Measurements from ENCODE around the gene NPFFR2. TPM values are rescaled to one million over a fixed set of nuclear protein-coding genes. Genes with fewer than 3 reads are reported as not detected.
"Not testable (repeated sequence)": the region's sequence is repeated elsewhere in the genome, so short reads cannot be mapped to it uniquely, and the experiment has no call there.

NPFFR2 gene
- polyA plus RNA-seq, 2 donors: not detected

- Histone ChIP-seq H3K36me3 (ENCODE audit: control insufficient read depth in 2 of 2, insufficient read depth in 2 of 2, low read length in 1 of 2) (no peaks in the 10 kb centered on the region), H3K9me3 (ENCODE audit: control insufficient read depth in 2 of 2, insufficient read depth in 1 of 2, low read depth in 1 of 2, low read length in 1 of 2) (no peaks in the 10 kb centered on the region), H3K4me3 (ENCODE audit: low read depth in 1 of 2, low read length in 2 of 2) (no peak overlapping the region), H3K27ac (ENCODE audit: low read depth in 2 of 2, low read length in 1 of 2) (no peak overlapping the region), H3K27me3 (ENCODE audit: control insufficient read depth in 1 of 2, insufficient read depth in 2 of 2, low read length in 2 of 2) (no peaks in the 10 kb centered on the region), H3K4me1 (ENCODE audit: control insufficient read depth in 2 of 2, insufficient read depth in 2 of 2, low read length in 1 of 2) (no peaks in the 10 kb centered on the region)
These were observed 120.9 kb downstream of the NPFFR2 start for GRCh38 chr4:72152731-72153130.

GRCh38 chr4:72153634-72154033, 121.8 kb downstream of the NPFFR2 start:
- H3K4me3 ChIP-seq (ENCODE audit: low read depth in 1 of 2, low read length in 2 of 2); H3K36me3 ChIP-seq (ENCODE audit: control insufficient read depth in 2 of 2, insufficient read depth in 2 of 2, low read length in 1 of 2); H3K4me1 ChIP-seq (ENCODE audit: control insufficient read depth in 2 of 2, insufficient read depth in 2 of 2, low read length in 1 of 2); H3K27ac ChIP-seq (ENCODE audit: low read depth in 2 of 2, low read length in 1 of 2); H3K27me3 ChIP-seq (ENCODE audit: control insufficient read depth in 1 of 2, insufficient read depth in 2 of 2, low read length in 2 of 2); H3K9me3 ChIP-seq (ENCODE audit: control insufficient read depth in 2 of 2, insufficient read depth in 1 of 2, low read depth in 1 of 2, low read length in 1 of 2): not testable (repeated sequence)
- WGBS, 2 donors: 57 to 61% methylated on average over 6 to 8 of the region's 8 CpGs

- H3K36me3 ChIP-seq (ENCODE audit: control insufficient read depth in 2 of 2, insufficient read depth in 2 of 2, low read length in 1 of 2); H3K4me1 ChIP-seq (ENCODE audit: control insufficient read depth in 2 of 2, insufficient read depth in 2 of 2, low read length in 1 of 2); H3K4me3 ChIP-seq (ENCODE audit: low read depth in 1 of 2, low read length in 2 of 2); H3K27ac ChIP-seq (ENCODE audit: low read depth in 2 of 2, low read length in 1 of 2); H3K9me3 ChIP-seq (ENCODE audit: control insufficient read depth in 2 of 2, insufficient read depth in 1 of 2, low read depth in 1 of 2, low read length in 1 of 2); H3K27me3 ChIP-seq (ENCODE audit: control insufficient read depth in 1 of 2, insufficient read depth in 2 of 2, low read length in 2 of 2): not testable (repeated sequence)
- 87 to 88% methylated on average over 12 to 14 of the region's 14 CpGs for WGBS, 2 donors
These were observed 137.5 kb downstream of the NPFFR2 start for GRCh38 chr4:72169285-72169684.

GRCh38 chr4:72169861-72170260, 138.1 kb downstream of the NPFFR2 start:
- H3K36me3 ChIP-seq (ENCODE audit: control insufficient read depth in 2 of 2, insufficient read depth in 2 of 2, low read length in 1 of 2): no peaks in the 10 kb centered on the region
- WGBS, 2 donors: 69 to 70% methylated on average over 3 of the region's 3 CpGs
- H3K4me3 ChIP-seq (ENCODE audit: low read depth in 1 of 2, low read length in 2 of 2): no peak overlapping the region
- H3K4me1 ChIP-seq (ENCODE audit: control insufficient read depth in 2 of 2, insufficient read depth in 2 of 2, low read length in 1 of 2): no peaks in the 10 kb centered on the region
- H3K27me3 ChIP-seq (ENCODE audit: control insufficient read depth in 1 of 2, insufficient read depth in 2 of 2, low read length in 2 of 2): no peaks in the 10 kb centered on the region
- H3K27ac ChIP-seq (ENCODE audit: low read depth in 2 of 2, low read length in 1 of 2): no peak overlapping the region
- H3K9me3 ChIP-seq (ENCODE audit: control insufficient read depth in 2 of 2, insufficient read depth in 1 of 2, low read depth in 1 of 2, low read length in 1 of 2): no peaks in the 10 kb centered on the region

- H3K4me3 ChIP-seq (ENCODE audit: low read depth in 1 of 2, low read length in 2 of 2): no peak overlapping the region
- H3K27me3 ChIP-seq (ENCODE audit: control insufficient read depth in 1 of 2, insufficient read depth in 2 of 2, low read length in 2 of 2): no peaks in the 10 kb centered on the region
- no peaks in the 10 kb centered on the region for H3K4me1 ChIP-seq (ENCODE audit: control insufficient read depth in 2 of 2, insufficient read depth in 2 of 2, low read length in 1 of 2)
- no peaks in the 10 kb centered on the region for H3K9me3 ChIP-seq (ENCODE audit: control insufficient read depth in 2 of 2, insufficient read depth in 1 of 2, low read depth in 1 of 2, low read length in 1 of 2)
- no peak overlapping the region for H3K27ac ChIP-seq (ENCODE audit: low read depth in 2 of 2, low read length in 1 of 2)
- 31 to 35% methylated on average over 1 of the region's 1 CpG for WGBS, 2 donors
- H3K36me3 ChIP-seq (ENCODE audit: control insufficient read depth in 2 of 2, insufficient read depth in 2 of 2, low read length in 1 of 2): no peaks in the 10 kb centered on the region
These were observed 140.0 kb downstream of the NPFFR2 start for GRCh38 chr4:72171761-72172160.

- H3K4me3 ChIP-seq (ENCODE audit: low read depth in 1 of 2, low read length in 2 of 2): no peak overlapping the region
- H3K27me3 ChIP-seq (ENCODE audit: control insufficient read depth in 1 of 2, insufficient read depth in 2 of 2, low read length in 2 of 2): no peaks in the 10 kb centered on the region
- no peaks in the 10 kb centered on the region for H3K4me1 ChIP-seq (ENCODE audit: control insufficient read depth in 2 of 2, insufficient read depth in 2 of 2, low read length in 1 of 2)
- H3K36me3 ChIP-seq (ENCODE audit: control insufficient read depth in 2 of 2, insufficient read depth in 2 of 2, low read length in 1 of 2): no peaks in the 10 kb centered on the region
- 84 to 91% methylated on average over 1 of the region's 1 CpG for WGBS, 2 donors
- no peaks in the 10 kb centered on the region for H3K9me3 ChIP-seq (ENCODE audit: control insufficient read depth in 2 of 2, insufficient read depth in 1 of 2, low read depth in 1 of 2, low read length in 1 of 2)
- no peak overlapping the region for H3K27ac ChIP-seq (ENCODE audit: low read depth in 2 of 2, low read length in 1 of 2)
These were observed 147.5 kb downstream of the NPFFR2 start for GRCh38 chr4:72179342-72179741.

GRCh38 chr4:72186714-72187113, 154.9 kb downstream of the NPFFR2 start:
- no peak overlapping the region for H3K27ac ChIP-seq (ENCODE audit: low read depth in 2 of 2, low read length in 1 of 2)
- H3K4me1 ChIP-seq (ENCODE audit: control insufficient read depth in 2 of 2, insufficient read depth in 2 of 2, low read length in 1 of 2): no peaks in the 10 kb centered on the region
- H3K4me3 ChIP-seq (ENCODE audit: low read depth in 1 of 2, low read length in 2 of 2): no peak overlapping the region
- no peaks in the 10 kb centered on the region for H3K27me3 ChIP-seq (ENCODE audit: control insufficient read depth in 1 of 2, insufficient read depth in 2 of 2, low read length in 2 of 2)
- WGBS, 2 donors: 88 to 97% methylated on average over 1 of the region's 1 CpG
- H3K9me3 ChIP-seq (ENCODE audit: control insufficient read depth in 2 of 2, insufficient read depth in 1 of 2, low read depth in 1 of 2, low read length in 1 of 2): no peaks in the 10 kb centered on the region
- no peaks in the 10 kb centered on the region for H3K36me3 ChIP-seq (ENCODE audit: control insufficient read depth in 2 of 2, insufficient read depth in 2 of 2, low read length in 1 of 2)

GRCh38 chr4:72194046-72194445, 162.2 kb downstream of the NPFFR2 start:
- Histone ChIP-seq H3K9me3 (ENCODE audit: control insufficient read depth in 2 of 2, insufficient read depth in 1 of 2, low read depth in 1 of 2, low read length in 1 of 2) (no peaks in the 10 kb centered on the region), H3K27me3 (ENCODE audit: control insufficient read depth in 1 of 2, insufficient read depth in 2 of 2, low read length in 2 of 2) (no peaks in the 10 kb centered on the region), H3K36me3 (ENCODE audit: control insufficient read depth in 2 of 2, insufficient read depth in 2 of 2, low read length in 1 of 2) (no peaks in the 10 kb centered on the region), H3K4me3 (ENCODE audit: low read depth in 1 of 2, low read length in 2 of 2) (no peak overlapping the region), H3K4me1 (ENCODE audit: control insufficient read depth in 2 of 2, insufficient read depth in 2 of 2, low read length in 1 of 2) (no peaks in the 10 kb centered on the region), H3K27ac (ENCODE audit: low read depth in 2 of 2, low read length in 1 of 2) (no peak overlapping the region)
- 75 to 82% methylated on average over 8 of the region's 8 CpGs for WGBS, 2 donors

- no peak overlapping the region for H3K27ac ChIP-seq (ENCODE audit: low read depth in 2 of 2, low read length in 1 of 2)
- H3K36me3 ChIP-seq (ENCODE audit: control insufficient read depth in 2 of 2, insufficient read depth in 2 of 2, low read length in 1 of 2): no peaks in the 10 kb centered on the region
- H3K4me3 ChIP-seq (ENCODE audit: low read depth in 1 of 2, low read length in 2 of 2): no peak overlapping the region
- no peaks in the 10 kb centered on the region for H3K4me1 ChIP-seq (ENCODE audit: control insufficient read depth in 2 of 2, insufficient read depth in 2 of 2, low read length in 1 of 2)
- no peaks in the 10 kb centered on the region for H3K27me3 ChIP-seq (ENCODE audit: control insufficient read depth in 1 of 2, insufficient read depth in 2 of 2, low read length in 2 of 2)
- no peaks in the 10 kb centered on the region for H3K9me3 ChIP-seq (ENCODE audit: control insufficient read depth in 2 of 2, insufficient read depth in 1 of 2, low read depth in 1 of 2, low read length in 1 of 2)
- WGBS, 2 donors: 64 to 71% methylated on average over 1 of the region's 1 CpG
These were observed 162.7 kb downstream of the NPFFR2 start for GRCh38 chr4:72194453-72194852.

Data from esophagus (tissue), 2 donors.